ENCODE measurements around the gene KDM6B.

DNA sequence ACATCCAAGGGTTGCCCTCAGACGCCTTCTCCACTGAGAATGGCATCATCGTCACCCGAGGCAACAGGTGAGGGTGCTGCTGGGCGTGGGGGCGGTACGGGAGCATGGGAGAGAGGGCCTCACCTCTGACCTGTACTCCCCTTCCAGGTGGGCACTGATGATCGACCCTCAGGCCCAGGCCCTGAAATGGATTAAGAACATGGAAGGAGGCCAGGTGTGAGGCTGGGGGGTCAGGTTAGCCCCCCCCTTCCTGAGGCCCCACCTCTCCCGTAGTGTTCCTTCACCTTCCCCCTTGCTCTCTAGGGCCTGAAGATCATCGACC lies 16.4 kb upstream of the KDM6B start:
- TF ChIP-seq CTCF (IDR thresholded peaks at IDR 0.05; ENCODE audit: low read depth, low read length) (no peak), EZH2phosphoT487 (IDR thresholded peaks at IDR 0.05; ENCODE audit: low read depth) (no peak)
